Nephron (organoid): Measurements from ENCODE around the gene STKLD1.
A peak's percentile ranks its signal among the peaks of the same experiment; 100 is the strongest.

Experiments
- H3K27ac Mint-ChIP-seq, 3 experiments: 2 replicates each; pipeline ENCODE4 v1.8.0; 2020; ENCODE audit warnings: mixed read lengths in 3 of 3, mild to moderate bottlenecking in 2 of 3, moderate library complexity in 1 of 3
- H3K27me3 Mint-ChIP-seq: 2 replicates; pipeline ENCODE4 v1.8.0; 2021; ENCODE audit warnings: low read depth, mild to moderate bottlenecking, moderate library complexity, mixed read lengths
- H3K36me3 Mint-ChIP-seq: 2 replicates; pipeline ENCODE4 v1.8.0; 2020; ENCODE audit warnings: low read depth, mixed read lengths
- H3K4me1 Mint-ChIP-seq: 2 replicates; pipeline ENCODE4 v1.8.0; 2020; ENCODE audit warnings: mixed read lengths
- H3K4me3 Mint-ChIP-seq, 3 experiments: 2 replicates each; pipeline ENCODE4 v1.8.0; 2020; ENCODE audit warnings: mild to moderate bottlenecking in 3 of 3, mixed read lengths in 3 of 3, moderate library complexity in 2 of 3
- H3K9me3 Mint-ChIP-seq: 2 replicates; pipeline ENCODE4 v1.8.0; 2020; ENCODE audit warnings: mixed read lengths
- TF ChIP-seq, protein P1 (sequence below), 3 experiments: fragments of 200-600 bp; sonication (generic); IDR thresholded peaks; one replicate each; pipeline ENCODE4 v1.5.0; 2021; ENCODE audit warnings: antibody characterized with exemption in 3 of 3; ENCODE audit not compliant: unreplicated experiment in 3 of 3

STKLD1 gene

DNA sequence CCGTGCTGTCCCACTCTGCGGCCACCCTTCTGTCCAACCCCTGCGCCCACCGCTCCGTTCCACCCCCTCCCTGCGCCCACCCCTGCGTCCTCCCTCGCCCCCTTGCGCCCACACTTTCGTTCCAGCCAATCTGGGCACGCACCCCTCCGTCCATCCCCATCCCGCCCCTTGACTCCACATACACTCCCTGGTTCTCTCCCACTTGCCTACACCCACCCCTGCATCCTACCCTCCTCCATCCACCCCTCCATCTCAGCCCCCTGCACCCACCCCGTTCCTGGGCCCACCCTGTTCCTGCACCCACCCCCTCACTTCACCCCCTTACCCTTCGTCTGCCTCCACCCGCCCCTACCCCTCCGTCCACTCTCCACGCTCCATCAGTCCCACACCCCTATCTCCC lies 53.0 kb downstream of the STKLD1 start:
- Mint-ChIP-seq H3K36me3 (peaks cover 4% of the 10 kb centered on the region), H3K27me3 (peaks cover 31% of the 10 kb centered on the region), H3K4me3 (peak overlapping the region in 1 of 3 experiments; percentile 74), H3K9me3 (no peaks in the 10 kb centered on the region), H3K4me1 (no peaks in the 10 kb centered on the region), H3K27ac (no peak overlapping the region)
- TF ChIP-seq, protein P1, sequence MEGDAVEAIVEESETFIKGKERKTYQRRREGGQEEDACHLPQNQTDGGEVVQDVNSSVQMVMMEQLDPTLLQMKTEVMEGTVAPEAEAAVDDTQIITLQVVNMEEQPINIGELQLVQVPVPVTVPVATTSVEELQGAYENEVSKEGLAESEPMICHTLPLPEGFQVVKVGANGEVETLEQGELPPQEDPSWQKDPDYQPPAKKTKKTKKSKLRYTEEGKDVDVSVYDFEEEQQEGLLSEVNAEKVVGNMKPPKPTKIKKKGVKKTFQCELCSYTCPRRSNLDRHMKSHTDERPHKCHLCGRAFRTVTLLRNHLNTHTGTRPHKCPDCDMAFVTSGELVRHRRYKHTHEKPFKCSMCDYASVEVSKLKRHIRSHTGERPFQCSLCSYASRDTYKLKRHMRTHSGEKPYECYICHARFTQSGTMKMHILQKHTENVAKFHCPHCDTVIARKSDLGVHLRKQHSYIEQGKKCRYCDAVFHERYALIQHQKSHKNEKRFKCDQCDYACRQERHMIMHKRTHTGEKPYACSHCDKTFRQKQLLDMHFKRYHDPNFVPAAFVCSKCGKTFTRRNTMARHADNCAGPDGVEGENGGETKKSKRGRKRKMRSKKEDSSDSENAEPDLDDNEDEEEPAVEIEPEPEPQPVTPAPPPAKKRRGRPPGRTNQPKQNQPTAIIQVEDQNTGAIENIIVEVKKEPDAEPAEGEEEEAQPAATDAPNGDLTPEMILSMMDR (IDR thresholded peaks at IDR 0.05; ENCODE audit: unreplicated experiment in 3 of 3): no peak

DNA sequence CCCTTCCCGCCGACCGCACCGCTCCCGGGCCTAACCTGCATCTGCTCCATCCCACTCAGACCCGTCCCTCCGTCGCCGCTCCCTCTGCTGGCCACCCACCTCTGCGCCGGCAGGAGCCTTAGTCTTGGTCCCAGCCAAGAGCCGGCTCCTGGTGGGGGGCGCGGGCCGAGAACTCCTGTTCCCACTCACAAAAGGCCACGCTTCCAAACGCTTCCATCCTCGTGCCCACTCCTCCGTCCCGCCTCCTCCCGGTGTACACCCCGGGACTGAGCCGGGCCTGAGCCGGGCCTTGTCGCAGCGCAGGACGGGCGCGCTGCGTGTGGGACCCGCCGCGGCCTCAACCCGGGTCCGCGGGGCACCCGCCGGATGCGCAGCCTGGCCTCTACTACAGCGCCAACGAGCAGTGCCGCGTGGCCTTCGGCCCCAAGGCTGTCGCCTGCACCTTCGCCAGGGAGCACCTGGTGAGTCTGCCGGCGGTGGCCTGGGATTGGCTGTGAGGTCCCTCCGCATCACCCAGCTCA lies 53.5 kb downstream of the STKLD1 start:
- Mint-ChIP-seq H3K4me1 (no peaks in the 10 kb centered on the region), H3K27ac (no peak overlapping the region), H3K36me3 (peaks cover 4% of the 10 kb centered on the region), H3K27me3 (peaks cover 31% of the 10 kb centered on the region), H3K9me3 (no peaks in the 10 kb centered on the region), H3K4me3 (peak overlapping the region in 2 of 3 experiments; percentile 52 to 74)
- TF ChIP-seq, protein P1 (IDR thresholded peaks at IDR 0.05; ENCODE audit: unreplicated experiment in 3 of 3): peak; percentile 19 to 40 (median 29)

DNA sequence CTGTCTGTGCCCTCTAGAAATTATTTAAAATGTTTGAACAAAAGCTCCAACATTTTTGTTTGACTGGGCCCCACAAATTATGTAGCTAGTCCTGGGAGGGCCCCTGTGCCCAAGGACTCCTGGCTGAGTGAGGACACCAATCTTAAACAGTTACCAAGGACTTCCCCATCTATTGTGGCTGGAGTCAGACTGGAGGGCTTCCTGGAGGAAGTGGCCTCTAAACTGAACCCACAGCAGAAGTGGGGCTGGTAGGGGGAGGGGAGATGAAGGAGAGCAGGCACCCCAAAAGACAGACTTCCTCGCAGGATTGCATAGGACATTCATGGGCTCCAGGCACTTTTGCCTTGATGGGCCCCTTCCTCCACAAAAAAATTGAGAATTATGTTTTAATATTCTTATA lies 54.1 kb downstream of the STKLD1 start:
- TF ChIP-seq, protein P1 (IDR thresholded peaks at IDR 0.05; ENCODE audit: unreplicated experiment in 3 of 3): no peak
- H3K4me1 Mint-ChIP-seq: no peaks in the 10 kb centered on the region
- peaks cover 4% of the 10 kb centered on the region for H3K36me3 Mint-ChIP-seq
- H3K9me3 Mint-ChIP-seq: no peaks in the 10 kb centered on the region
- no peak overlapping the region for H3K27ac Mint-ChIP-seq
- peaks cover 31% of the 10 kb centered on the region for H3K27me3 Mint-ChIP-seq
- H3K4me3 Mint-ChIP-seq: no peak overlapping the region

GRCh38 chr9:133433351-133433843 lies 57.2 kb downstream of the STKLD1 start:
- H3K4me3 Mint-ChIP-seq: no peak overlapping the region
- H3K4me1 Mint-ChIP-seq: no peaks in the 10 kb centered on the region
- H3K27ac Mint-ChIP-seq: no peak overlapping the region
- no peaks in the 10 kb centered on the region for H3K36me3 Mint-ChIP-seq
- no peaks in the 10 kb centered on the region for H3K9me3 Mint-ChIP-seq
- peaks cover 17% of the 10 kb centered on the region for H3K27me3 Mint-ChIP-seq
- TF ChIP-seq, protein P1 (IDR thresholded peaks at IDR 0.05; ENCODE audit: unreplicated experiment in 3 of 3): no peak

- H3K9me3 Mint-ChIP-seq: no peaks in the 10 kb centered on the region
- no peaks in the 10 kb centered on the region for H3K4me1 Mint-ChIP-seq
- no peak overlapping the region for H3K4me3 Mint-ChIP-seq
- H3K27ac Mint-ChIP-seq: no peak overlapping the region
- TF ChIP-seq, protein P1 (IDR thresholded peaks at IDR 0.05; ENCODE audit: unreplicated experiment in 3 of 3): no peak
- no peaks in the 10 kb centered on the region for H3K27me3 Mint-ChIP-seq
- no peaks in the 10 kb centered on the region for H3K36me3 Mint-ChIP-seq
Measured at GRCh38 chr9:133436681-133437080, 60.5 kb downstream of the STKLD1 start.
